OCI-M2 (cell line): ENCODE measurements around the gene NDUFS6.
"Not testable (repeated sequence)": the region's sequence is repeated elsewhere in the genome, so short reads cannot be mapped to it uniquely, and the experiment has no call there.

ENCODE experiments used
- DNase-seq: peaks from one replicate; lab custom pipeline; 2025; ENCODE audit not compliant: unreplicated experiment; lab: John Stamatoyannopoulos, UW

NDUFS6 gene

GRCh38 chr5:1814183-1815020, 13.2 kb downstream of the NDUFS6 start:
- DNase-seq = no peak

GRCh38 chr5:1815071-1815786, 14.0 kb downstream of the NDUFS6 start:
- DNase-seq = no peak

GRCh38 chr5:1815881-1816292, 14.7 kb downstream of the NDUFS6 start:
- DNase-seq = no peak

- DNase-seq = not testable (repeated sequence)
These were observed 15.4 kb downstream of the NDUFS6 start for GRCh38 chr5:1816495-1817089.

- no peak for DNase-seq
These were observed 16.2 kb downstream of the NDUFS6 start for GRCh38 chr5:1817261-1818043.

GRCh38 chr5:1818784-1819183, 17.6 kb downstream of the NDUFS6 start:
- no peak for DNase-seq

GRCh38 chr5:1819458-1819857, 18.3 kb downstream of the NDUFS6 start:
- no peak for DNase-seq

GRCh38 chr5:1820381-1820780, 19.2 kb downstream of the NDUFS6 start:
- no peak for DNase-seq

- DNase-seq = no peak
These were observed 19.7 kb downstream of the NDUFS6 start for GRCh38 chr5:1820926-1821325.

GRCh38 chr5:1821862-1822261, 20.7 kb downstream of the NDUFS6 start:
- no peak for DNase-seq

- DNase-seq = no peak
These were observed 22.3 kb downstream of the NDUFS6 start for GRCh38 chr5:1823381-1824034.

- DNase-seq = no peak
These were observed 23.1 kb downstream of the NDUFS6 start for GRCh38 chr5:1824109-1824821.

- DNase-seq = no peak
These were observed 24.0 kb downstream of the NDUFS6 start for GRCh38 chr5:1824903-1825841.

- no peak for DNase-seq
These were observed 25.2 kb downstream of the NDUFS6 start for GRCh38 chr5:1826235-1826980.

GRCh38 chr5:1827025-1827885, 26.0 kb downstream of the NDUFS6 start:
- DNase-seq = no peak

GRCh38 chr5:1827886-1828397, 26.7 kb downstream of the NDUFS6 start:
- DNase-seq = no peak
